OCI-M2 (cell line): Measurements from ENCODE around the gene SCART1.
"Not testable (repeated sequence)": the region's sequence is repeated elsewhere in the genome, so short reads cannot be mapped to it uniquely, and the experiment has no call there.

Experiments
- DNase-seq: peaks from one replicate; lab custom pipeline; 2025; ENCODE audit not compliant: unreplicated experiment; lab: John Stamatoyannopoulos, UW

SCART1 gene

GRCh38 chr10:133431888-133432613, 21.7 kb upstream of the SCART1 start:
- not testable (repeated sequence) for DNase-seq

DNA sequence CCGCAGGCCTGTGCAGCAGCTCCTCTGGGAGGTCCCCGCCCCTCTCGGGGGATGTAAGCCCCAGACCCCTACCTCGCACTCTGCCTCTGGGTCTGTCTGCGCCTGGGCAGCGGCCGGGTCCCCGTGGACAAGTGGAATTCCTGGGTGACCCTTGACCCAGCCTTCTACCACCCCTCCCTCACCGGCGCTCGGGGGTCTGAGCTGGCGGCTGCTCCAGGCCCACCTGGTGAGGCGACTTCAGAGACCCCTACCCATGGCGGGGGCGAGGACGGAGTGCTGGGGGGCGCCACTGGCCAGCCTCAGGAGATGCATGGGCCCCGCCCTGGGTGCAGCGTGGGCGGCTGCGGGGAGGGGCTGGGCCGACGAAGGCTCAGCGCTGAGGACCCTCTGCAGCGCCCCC, 21.0 kb upstream of the SCART1 start:
- not testable (repeated sequence) for DNase-seq

DNA sequence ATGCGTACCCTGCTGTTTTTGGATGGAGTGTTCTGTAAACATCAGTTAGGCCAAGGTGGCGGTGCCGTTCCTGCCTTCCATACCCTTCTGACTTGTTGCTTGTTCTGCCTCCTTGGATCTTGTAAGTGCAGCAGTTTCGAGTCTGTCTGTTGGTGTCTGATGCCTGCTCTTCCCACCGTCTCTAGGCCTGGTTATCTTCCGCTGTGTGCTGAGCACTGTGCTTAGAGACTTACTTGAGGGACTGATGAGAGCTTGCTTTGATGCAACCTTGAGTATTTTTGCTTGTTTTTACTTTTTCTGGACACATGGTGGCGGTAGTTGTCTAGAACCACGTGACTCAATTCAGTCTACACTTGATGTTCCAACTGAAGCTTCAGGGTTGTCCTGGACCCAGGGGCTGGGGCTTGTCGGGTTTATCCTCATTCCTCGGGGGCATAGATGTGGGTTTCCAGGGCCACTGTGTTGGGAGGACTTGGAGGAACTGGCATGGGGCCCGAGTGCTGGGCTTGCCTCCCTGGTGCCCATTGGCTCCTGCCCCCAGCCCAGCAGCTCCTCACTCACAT, 15.0 kb upstream of the SCART1 start:
- no peak for DNase-seq

- no peak for DNase-seq
Measured at GRCh38 chr10:133439517-133440461, 14.0 kb upstream of the SCART1 start.

- no peak for DNase-seq
Measured at GRCh38 chr10:133440633-133441285, 13.0 kb upstream of the SCART1 start.

- not testable (repeated sequence) for DNase-seq
Measured at GRCh38 chr10:133441356-133441755, 12.4 kb upstream of the SCART1 start.

GRCh38 chr10:133441780-133442179, 12.0 kb upstream of the SCART1 start:
- no peak for DNase-seq

GRCh38 chr10:133442191-133442966, 11.4 kb upstream of the SCART1 start:
- no peak for DNase-seq

DNA sequence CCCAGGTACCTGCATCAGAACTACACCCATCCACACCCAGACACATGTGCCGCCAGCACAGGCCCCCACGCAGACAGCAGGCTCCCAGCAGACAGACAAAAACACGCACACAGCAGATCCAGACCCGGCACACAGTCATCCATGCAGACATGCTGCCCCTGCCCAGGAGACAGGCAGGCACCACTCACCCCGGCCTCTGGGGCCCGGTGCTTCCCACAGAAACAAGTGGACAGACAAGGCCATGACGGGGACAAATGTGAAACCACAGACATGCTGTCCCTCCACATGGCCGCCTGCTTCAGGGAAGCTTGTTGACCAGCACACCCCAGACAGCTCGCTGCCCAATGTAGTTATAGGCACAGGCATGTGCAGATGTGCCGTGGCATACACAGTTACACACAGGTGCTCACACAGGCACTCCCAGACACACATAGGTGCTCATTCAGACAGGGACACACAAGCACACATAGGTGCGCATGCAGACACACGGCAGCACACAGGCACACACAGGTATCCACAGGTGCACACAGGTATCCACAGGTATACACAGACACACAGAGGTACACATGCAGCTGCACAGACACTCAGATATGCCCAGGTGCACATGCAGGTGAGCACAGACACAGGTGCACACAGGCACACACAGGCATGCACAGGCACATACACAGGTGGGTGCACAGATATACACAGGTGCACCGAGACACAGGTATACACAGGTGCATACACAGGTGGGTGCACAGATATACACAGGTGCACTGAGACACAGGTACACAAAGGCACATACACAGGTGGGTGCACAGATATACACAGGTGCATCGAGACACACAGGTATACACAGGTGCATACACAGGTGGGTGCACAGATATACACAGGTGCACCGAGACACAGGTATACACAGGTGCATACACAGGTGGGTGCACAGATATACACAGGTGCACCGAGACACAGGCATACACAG, 10.5 kb upstream of the SCART1 start:
- DNase-seq: no peak

GRCh38 chr10:133444342-133445267, 9.1 kb upstream of the SCART1 start:
- no peak for DNase-seq

GRCh38 chr10:133445268-133445732, 8.4 kb upstream of the SCART1 start:
- DNase-seq: no peak

DNA sequence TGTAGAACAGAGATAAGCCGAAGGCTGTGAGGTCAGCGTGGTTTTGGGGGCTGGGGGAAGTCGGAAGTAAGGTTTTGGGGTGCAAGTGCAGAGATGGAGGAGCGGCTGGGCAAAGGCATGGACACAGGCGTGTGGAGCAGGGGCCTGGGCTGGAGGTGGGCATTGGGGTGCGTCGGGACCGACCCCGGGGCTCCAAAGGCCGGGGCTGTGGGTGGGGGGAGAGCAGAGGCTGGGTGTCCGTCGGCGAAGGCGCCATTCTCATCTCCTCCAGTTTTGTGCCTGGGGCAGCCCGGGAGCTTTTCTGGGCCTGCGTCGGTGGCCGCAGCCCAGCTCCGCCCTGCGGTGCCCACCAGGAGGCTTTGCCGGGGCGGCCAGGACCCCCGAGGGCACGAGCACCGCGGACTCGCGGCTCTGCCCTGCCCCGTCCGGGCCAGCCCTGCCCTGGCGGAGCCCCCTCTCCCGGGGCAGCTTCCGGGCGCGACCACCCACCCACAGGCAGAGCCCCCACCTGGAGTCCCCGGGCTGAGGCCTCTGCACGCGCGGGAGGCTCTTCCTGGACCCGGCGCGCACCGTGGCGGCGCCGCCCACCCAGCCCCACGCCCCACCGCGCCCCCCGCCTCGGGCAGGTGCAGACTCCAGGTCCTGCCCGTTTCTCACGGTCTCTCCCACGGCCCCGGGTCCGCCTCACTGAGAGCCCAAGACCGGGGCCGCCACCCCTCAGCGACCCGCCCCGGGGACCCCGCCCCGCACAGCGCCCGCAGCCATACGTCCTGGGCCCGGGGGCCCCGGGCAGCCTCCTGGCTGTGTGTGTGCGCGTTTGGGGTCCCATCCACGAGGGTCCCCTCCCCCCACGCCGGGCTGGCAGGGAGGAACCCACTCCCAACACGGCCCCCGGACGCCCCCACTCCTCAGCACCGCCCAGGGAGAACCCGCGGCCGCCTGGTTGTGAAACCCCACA, 7.7 kb upstream of the SCART1 start:
- DNase-seq: no peak

GRCh38 chr10:133446979-133447378, 6.8 kb upstream of the SCART1 start:
- DNase-seq: no peak

- DNase-seq: no peak
Measured at GRCh38 chr10:133448120-133448519, 5.6 kb upstream of the SCART1 start.

GRCh38 chr10:133451346-133451745, 2.4 kb upstream of the SCART1 start:
- DNase-seq: no peak

DNA sequence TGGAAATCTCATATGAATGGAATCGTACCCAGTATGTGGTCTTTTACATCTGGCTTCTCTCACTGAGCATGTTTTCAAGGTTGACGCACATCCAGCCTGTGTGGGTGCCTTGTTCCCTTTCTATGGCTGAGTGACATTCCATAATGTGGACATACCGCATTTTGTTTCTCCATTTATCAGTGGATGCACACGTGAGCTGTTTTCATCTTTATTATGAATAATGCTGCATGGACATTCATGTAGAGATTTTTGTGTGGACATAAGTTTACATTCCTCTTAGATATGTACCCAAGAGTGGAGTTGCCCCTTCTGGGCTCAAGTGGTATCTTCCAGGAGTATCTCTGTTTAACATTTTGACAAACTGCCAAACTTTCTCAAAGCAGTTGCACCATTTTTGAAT, 1.3 kb upstream of the SCART1 start:
- no peak for DNase-seq
